ENCODE measurements around the gene UNC119.

Gene UNC119

GRCh38 chr17:28563475-28563874 is 11.1 kb upstream of the UNC119 start:
- no peak for TF ChIP-seq CTCF (IDR thresholded peaks at IDR 0.05; ENCODE audit: low read depth, low read length)
- no peak overlapping the region for H3K4me3 ChIP-seq (replicated peaks in 1 of 2; ENCODE audit: low read depth in 2 of 2, low read length in 2 of 2)
- DNase-seq (ENCODE audit: low read depth in 2 of 2): peak; percentile 51 to 70

GRCh38 chr17:28555022-28555421 is 2.6 kb upstream of the UNC119 start:
- no peak overlapping the region for H3K4me3 ChIP-seq (replicated peaks in 1 of 2; ENCODE audit: low read depth in 2 of 2, low read length in 2 of 2)
- no peak for DNase-seq (ENCODE audit: low read depth in 2 of 2)
- no peak for TF ChIP-seq CTCF (IDR thresholded peaks at IDR 0.05; ENCODE audit: low read depth, low read length)

GRCh38 chr17:28554565-28554964 is 2.1 kb upstream of the UNC119 start:
- DNase-seq (ENCODE audit: low read depth in 2 of 2): no peak
- no peak for TF ChIP-seq CTCF (IDR thresholded peaks at IDR 0.05; ENCODE audit: low read depth, low read length)
- H3K4me3 ChIP-seq (replicated peaks in 1 of 2; ENCODE audit: low read depth in 2 of 2, low read length in 2 of 2): no peak overlapping the region

- no peak overlapping the region for H3K4me3 ChIP-seq (replicated peaks in 1 of 2; ENCODE audit: low read depth in 2 of 2, low read length in 2 of 2)
- TF ChIP-seq CTCF (IDR thresholded peaks at IDR 0.05; ENCODE audit: low read depth, low read length): no peak
- no peak for DNase-seq (ENCODE audit: low read depth in 2 of 2)
Measured at GRCh38 chr17:28553000-28553505, 629 bp upstream of the UNC119 start.

GRCh38 chr17:28551421-28552175 is 826 bp downstream of the UNC119 start:
- no peak for TF ChIP-seq CTCF (IDR thresholded peaks at IDR 0.05; ENCODE audit: low read depth, low read length)
- peak overlapping the region; percentile 66 to 80 for H3K4me3 ChIP-seq (replicated peaks in 1 of 2; ENCODE audit: low read depth in 2 of 2, low read length in 2 of 2)
- DNase-seq (ENCODE audit: low read depth in 2 of 2): no peak

- TF ChIP-seq CTCF (IDR thresholded peaks at IDR 0.05; ENCODE audit: low read depth, low read length): no peak
- DNase-seq (ENCODE audit: low read depth in 2 of 2): no peak
- H3K4me3 ChIP-seq (replicated peaks in 1 of 2; ENCODE audit: low read depth in 2 of 2, low read length in 2 of 2): no peak overlapping the region
Measured at GRCh38 chr17:28550858-28551257, 1.6 kb downstream of the UNC119 start.
